Activated T-helper 2 cell treated with anti-CD3 and anti-CD28 coated beads, Interferon-gamma antibody, Interleukin-2, Interleukin-4, amounts not matched to agents 10 μg/mL and 5 μg/mL and 100 μg/mL, durations not matched to agents 14 hours and 24 hours and 36 hours (primary cell): Measurements from ENCODE around the gene IGF2BP2. TPM values are rescaled to one million over a fixed set of nuclear protein-coding genes. Genes with fewer than 3 reads are reported as not detected.
A peak's percentile ranks its signal among the peaks of the same experiment; 100 is the strongest.

Source experiments
- DNase-seq: peaks from one replicate; pipeline ENCODE4 v3.0.0; 2021; ENCODE audit warnings: low spot score
- H3K27ac Mint-ChIP-seq: one replicate; pipeline ENCODE4 v1.8.0; 2021; ENCODE audit warnings: mixed read lengths
- H3K27me3 Mint-ChIP-seq: one replicate; pipeline ENCODE4 v1.8.0; 2021; ENCODE audit warnings: low read depth, mixed read lengths
- H3K36me3 Mint-ChIP-seq: one replicate; pipeline ENCODE4 v1.8.0; 2021; ENCODE audit warnings: low read depth, mixed read lengths
- H3K4me1 Mint-ChIP-seq: one replicate; pipeline ENCODE4 v1.8.0; 2021; ENCODE audit warnings: low read depth, mixed read lengths
- H3K4me3 Mint-ChIP-seq: one replicate; pipeline ENCODE4 v1.8.0; 2021; ENCODE audit warnings: low read depth, mild to moderate bottlenecking, moderate library complexity, mixed read lengths
- H3K9me3 Mint-ChIP-seq: one replicate; pipeline ENCODE4 v1.8.0; 2021; ENCODE audit warnings: mixed read lengths
- intact Hi-C: fragments of 100-400 bp; cut with micrococcal nuclease; formaldehyde crosslinking; loops from one replicate; pipeline ENCODE4 v1.15.1; 2023
- total RNA-seq: library from RNA; stranded (reverse); gene quantifications from 2 replicates; pipeline ENCODE4 v1.2.3, GENCODE V29; 2022

Gene IGF2BP2
- total RNA-seq, 1 donor from 2014 or later, result 0.05 TPM

DNA sequence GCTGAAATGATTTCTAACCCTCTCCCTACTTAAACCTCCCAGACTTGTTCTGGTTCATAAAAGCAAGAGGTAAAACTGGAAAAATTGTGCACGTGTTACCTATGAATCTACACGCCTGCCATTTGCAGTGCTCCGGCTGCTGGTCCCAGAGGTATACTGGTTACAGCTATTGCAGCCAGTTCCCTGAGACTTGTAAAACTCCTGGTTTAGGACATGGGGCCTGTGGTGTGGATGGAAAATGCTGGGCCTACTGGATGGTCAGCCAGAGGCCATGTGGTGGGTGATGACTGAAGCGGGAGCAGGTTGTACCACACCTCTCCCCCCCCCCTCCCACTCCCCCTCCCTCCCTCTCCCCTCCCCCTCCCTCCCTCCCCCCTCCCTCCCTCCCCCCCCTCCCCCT, 193.7 kb downstream of the IGF2BP2 start:
- DNase-seq, result no peak
- H3K4me1 Mint-ChIP-seq, result peaks cover 5% of the 10 kb centered on the region
- H3K9me3 Mint-ChIP-seq, result no peaks in the 10 kb centered on the region
- peak overlapping the region; percentile 7 for H3K27ac Mint-ChIP-seq
- H3K27me3 Mint-ChIP-seq, result no peaks in the 10 kb centered on the region
- intact Hi-C loops, result no loop called here
- H3K4me3 Mint-ChIP-seq, result no peak overlapping the region
- H3K36me3 Mint-ChIP-seq, result peaks cover 27% of the 10 kb centered on the region

DNA sequence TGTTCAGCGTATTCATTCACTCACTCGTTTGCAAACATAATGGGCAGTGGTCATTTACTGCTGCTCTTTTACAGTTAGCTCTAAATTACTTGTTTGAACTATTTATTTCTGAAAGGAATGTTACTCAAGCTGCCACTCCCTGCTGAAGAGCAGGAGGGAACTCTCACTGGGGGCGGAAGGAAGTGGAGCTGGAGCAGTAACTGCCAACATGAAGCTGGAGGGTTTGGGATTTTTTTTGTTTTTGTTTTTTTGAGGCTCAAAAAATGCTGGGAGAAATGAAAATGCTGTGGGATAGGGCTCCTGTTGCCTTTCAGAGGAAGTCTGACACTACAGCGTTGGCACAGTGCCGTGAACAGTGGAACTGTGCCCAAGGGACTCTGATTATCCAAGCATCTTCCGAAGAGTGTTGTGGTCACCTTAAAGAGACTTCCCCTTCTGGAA, 194.6 kb downstream of the IGF2BP2 start:
- H3K36me3 Mint-ChIP-seq, result peaks cover 36% of the 10 kb centered on the region
- no peaks in the 10 kb centered on the region for H3K9me3 Mint-ChIP-seq
- H3K27ac Mint-ChIP-seq, result no peak overlapping the region

DNA sequence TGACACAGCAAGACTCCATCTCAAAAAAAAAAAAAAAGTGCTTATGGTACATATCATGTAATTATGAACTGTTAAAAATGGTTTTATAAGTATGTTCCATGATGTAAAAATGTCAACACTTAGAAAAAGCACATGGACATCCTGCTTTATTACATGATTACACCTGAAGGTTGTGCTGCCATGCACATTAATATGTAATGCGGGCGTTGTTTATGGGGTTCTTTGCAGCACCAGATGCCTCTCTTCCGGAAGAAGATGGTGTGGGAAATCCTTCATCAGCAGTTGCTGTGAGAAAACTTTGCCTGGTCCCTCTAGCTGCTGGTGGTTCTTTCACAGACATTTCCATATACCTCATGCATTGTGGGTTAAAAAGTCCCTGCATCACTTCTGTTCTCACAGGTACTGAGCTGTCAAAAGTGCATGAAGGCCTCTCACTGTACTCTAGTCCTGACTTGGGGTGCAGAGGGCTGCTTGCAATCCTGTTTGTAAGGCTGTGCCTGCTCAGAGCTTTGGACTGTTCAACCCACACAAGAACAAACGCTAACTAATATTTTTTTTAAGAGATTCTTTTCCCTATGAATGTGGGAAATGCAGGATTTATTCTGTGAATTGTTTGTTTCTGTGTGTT, 195.2 kb downstream of the IGF2BP2 start:
- Mint-ChIP-seq H3K27me3 (no peaks in the 10 kb centered on the region), H3K27ac (no peak overlapping the region), H3K9me3 (no peaks in the 10 kb centered on the region), H3K4me1 (peaks cover 11% of the 10 kb centered on the region), H3K36me3 (peaks cover 39% of the 10 kb centered on the region), H3K4me3 (no peak overlapping the region)
- intact Hi-C loops, result no loop called here
- DNase-seq, result no peak

More for the DNA sequence above, 194.6 kb downstream of the IGF2BP2 start:
- DNase-seq, result no peak
- H3K4me3 Mint-ChIP-seq, result no peak overlapping the region
- H3K4me1 Mint-ChIP-seq, result peaks cover 11% of the 10 kb centered on the region
- H3K27me3 Mint-ChIP-seq, result no peaks in the 10 kb centered on the region
- intact Hi-C loops, result no loop called here

DNA sequence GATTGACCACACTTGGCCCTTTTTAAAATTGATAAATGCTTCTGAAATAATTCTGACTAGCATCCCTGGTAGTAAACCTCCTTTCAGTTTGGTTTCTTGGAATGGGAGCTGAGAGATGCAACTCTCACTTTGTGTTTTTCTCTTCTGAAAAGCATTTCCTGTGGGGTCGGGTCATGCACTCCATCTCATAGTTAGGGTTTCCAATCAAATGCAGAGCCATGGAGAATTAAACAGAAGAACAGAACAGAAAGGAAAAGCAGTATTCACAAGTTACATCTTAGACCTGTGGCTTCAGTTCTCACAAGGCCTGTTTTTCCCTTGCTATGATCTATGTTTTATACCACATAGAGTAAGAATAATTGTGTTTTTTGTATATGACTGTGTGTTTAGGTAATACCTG, 199.1 kb downstream of the IGF2BP2 start:
- intact Hi-C loops, result no loop called here
- Mint-ChIP-seq H3K27ac (peak overlapping the region; percentile 42), H3K36me3 (peaks cover 47% of the 10 kb centered on the region), H3K4me3 (no peak overlapping the region), H3K9me3 (no peaks in the 10 kb centered on the region), H3K27me3 (no peaks in the 10 kb centered on the region), H3K4me1 (peaks cover 8% of the 10 kb centered on the region)
- DNase-seq, result no peak

DNA sequence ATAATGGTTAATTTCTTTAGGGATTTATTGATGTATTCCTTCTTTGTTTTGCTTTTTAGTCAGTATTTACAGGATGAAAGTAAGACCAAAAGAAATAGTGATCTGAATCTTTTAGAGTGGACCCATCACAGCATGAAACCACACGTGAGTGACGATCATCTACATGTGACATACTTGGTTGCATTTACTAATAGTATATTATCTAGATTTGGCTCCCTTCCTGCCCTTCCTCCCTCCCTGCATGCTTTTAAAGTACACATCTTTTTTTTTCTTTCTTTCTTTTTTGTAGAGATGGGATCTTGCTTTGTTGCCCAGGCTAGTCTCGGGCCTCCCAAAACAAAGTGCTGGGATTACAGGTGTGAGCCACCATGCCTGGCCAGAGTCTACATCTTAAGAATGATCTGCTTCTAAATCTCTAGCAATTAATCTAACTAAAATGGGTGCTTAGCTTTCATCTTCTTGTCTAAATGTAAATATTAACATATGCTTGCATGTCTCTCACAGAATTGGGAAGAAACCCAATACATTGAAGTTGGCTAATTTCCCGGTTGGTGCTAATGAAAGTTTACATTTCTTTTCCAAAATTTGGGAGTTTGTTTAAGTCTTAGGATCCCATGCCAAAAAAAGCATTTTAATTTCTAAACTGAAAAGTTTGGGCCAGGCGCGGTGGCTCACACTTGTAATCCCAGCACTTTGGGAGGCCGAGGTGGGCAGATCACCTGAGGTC, 200.7 kb downstream of the IGF2BP2 start:
- DNase-seq, result no peak
- peaks cover 43% of the 10 kb centered on the region for H3K36me3 Mint-ChIP-seq
- H3K4me3 Mint-ChIP-seq, result no peak overlapping the region
- no peaks in the 10 kb centered on the region for H3K27me3 Mint-ChIP-seq
- H3K27ac Mint-ChIP-seq, result no peak overlapping the region
- H3K4me1 Mint-ChIP-seq, result peaks cover 7% of the 10 kb centered on the region
- no peaks in the 10 kb centered on the region for H3K9me3 Mint-ChIP-seq
- intact Hi-C loops, result no loop called here

DNA sequence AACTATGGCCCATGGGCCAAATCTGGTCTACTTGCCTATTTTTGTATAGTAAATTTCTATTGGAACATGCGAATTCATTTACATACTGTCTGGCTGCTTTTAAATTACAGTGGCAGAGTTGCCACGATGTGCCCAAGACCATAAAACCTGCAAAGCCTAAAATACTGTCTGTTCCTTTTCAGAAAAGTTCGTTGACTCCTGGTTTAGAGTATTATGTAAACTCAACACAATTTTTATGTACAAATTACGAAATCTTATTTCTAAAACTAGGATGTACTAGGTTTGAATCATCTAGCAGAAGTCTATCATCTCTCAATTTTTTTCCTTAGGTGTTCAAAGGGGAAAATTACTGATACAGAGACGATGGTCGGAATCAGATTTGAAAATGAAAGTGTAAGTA, 211.8 kb downstream of the IGF2BP2 start:
- H3K4me1 Mint-ChIP-seq, result no peaks in the 10 kb centered on the region
- H3K27ac Mint-ChIP-seq, result no peak overlapping the region
- intact Hi-C loops, result no loop called here
- H3K9me3 Mint-ChIP-seq, result no peaks in the 10 kb centered on the region
- no peak for DNase-seq
- H3K27me3 Mint-ChIP-seq, result no peaks in the 10 kb centered on the region
- no peak overlapping the region for H3K4me3 Mint-ChIP-seq
- H3K36me3 Mint-ChIP-seq, result peaks cover 52% of the 10 kb centered on the region

DNA sequence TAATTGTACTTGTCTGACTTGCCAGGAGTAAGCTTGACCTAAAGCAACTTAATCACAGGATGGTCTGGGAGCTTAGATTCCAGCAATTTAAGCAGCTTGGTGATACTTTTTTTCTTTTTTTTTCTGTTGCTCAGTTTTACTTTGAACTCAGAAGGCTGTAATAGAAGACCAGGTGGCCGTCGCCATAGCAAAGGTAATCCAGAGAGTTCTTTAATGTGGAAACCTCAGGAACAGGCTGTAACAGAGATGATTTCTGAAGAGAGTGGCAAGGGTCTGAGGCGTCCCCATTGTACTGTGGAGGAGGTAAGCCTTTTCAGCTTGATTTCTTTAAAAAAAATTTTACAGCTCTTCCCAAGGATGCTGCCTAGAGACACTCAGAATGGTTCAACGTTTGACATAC, 218.6 kb downstream of the IGF2BP2 start:
- no peaks in the 10 kb centered on the region for H3K9me3 Mint-ChIP-seq
- H3K36me3 Mint-ChIP-seq, result peaks cover 63% of the 10 kb centered on the region
- H3K27me3 Mint-ChIP-seq, result no peaks in the 10 kb centered on the region
- H3K4me1 Mint-ChIP-seq, result no peaks in the 10 kb centered on the region
- no peak overlapping the region for H3K27ac Mint-ChIP-seq
- no peak overlapping the region for H3K4me3 Mint-ChIP-seq
- intact Hi-C loops, result no loop called here
- DNase-seq, result no peak

DNA sequence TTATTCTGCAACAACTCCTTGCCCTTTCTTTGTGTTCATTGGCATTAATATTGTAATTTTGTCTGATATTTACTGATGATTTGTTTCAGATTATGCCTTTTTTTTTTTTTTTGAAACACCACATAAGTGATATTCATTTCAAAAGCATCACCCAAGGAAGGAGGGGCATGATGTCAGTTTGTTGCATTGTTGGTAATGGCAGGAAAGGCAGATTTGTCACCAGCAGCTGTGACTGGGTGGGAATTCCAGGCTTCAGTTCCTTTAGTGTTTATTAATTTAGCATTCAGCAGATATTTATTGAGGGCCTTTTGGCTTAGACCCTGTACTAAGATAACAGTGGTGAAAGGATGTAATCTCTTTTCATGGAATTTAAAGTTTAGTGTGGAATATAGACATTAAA, 219.3 kb downstream of the IGF2BP2 start:
- intact Hi-C loops, result no loop called here
- Mint-ChIP-seq H3K27me3 (no peaks in the 10 kb centered on the region), H3K36me3 (peaks cover 62% of the 10 kb centered on the region), H3K27ac (no peak overlapping the region), H3K9me3 (no peaks in the 10 kb centered on the region), H3K4me3 (no peak overlapping the region), H3K4me1 (no peaks in the 10 kb centered on the region)
- DNase-seq, result no peak

DNA sequence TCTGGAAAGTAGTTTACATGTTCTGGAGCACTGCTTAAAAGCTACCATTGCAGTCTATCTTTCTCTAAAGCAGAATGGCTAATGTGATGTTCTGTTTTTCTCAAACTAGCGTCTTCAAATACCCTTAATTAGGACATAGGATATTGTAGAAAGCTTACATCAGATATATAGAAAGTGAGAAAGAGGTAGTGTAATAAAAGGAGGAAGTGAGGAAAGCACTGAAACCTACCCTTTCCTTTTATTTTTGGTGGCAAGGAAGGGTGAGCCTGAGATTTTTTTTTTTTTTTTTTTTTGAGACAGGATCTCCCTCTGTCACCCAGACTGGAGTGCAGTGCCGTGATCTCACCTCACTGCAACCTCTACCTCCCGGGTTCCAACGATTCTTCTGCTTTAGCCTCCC, 229.3 kb downstream of the IGF2BP2 start:
- no peak overlapping the region for H3K27ac Mint-ChIP-seq
- no peaks in the 10 kb centered on the region for H3K9me3 Mint-ChIP-seq
- H3K4me3 Mint-ChIP-seq, result no peak overlapping the region
- peaks cover 24% of the 10 kb centered on the region for H3K36me3 Mint-ChIP-seq
- no peak for DNase-seq
- intact Hi-C loops, result no loop called here
- no peaks in the 10 kb centered on the region for H3K27me3 Mint-ChIP-seq
- peaks cover 5% of the 10 kb centered on the region for H3K4me1 Mint-ChIP-seq

DNA sequence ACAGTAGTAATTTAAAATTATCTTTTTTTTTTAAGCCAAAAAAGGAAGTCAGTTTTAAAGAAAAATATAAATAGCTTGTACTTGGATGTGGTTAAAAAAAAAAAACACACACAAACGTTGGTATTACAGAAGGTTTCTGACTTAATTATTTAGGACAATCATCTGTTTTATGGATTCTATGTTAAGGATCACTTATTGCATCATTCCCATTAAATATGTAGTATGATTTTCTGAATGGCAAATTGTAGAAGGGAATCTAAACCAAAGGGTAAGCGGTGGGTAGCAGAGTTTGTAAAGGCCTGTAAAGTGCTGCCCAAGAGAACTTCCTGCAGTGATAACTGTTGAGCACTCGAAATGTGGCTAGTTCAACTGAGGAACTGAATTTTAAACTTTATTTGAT, 230.8 kb downstream of the IGF2BP2 start:
- Mint-ChIP-seq H3K27me3 (no peaks in the 10 kb centered on the region), H3K4me3 (no peak overlapping the region), H3K27ac (no peak overlapping the region), H3K9me3 (no peaks in the 10 kb centered on the region), H3K4me1 (peaks cover 5% of the 10 kb centered on the region), H3K36me3 (peaks cover 15% of the 10 kb centered on the region)
- intact Hi-C loops, result no loop called here
- no peak for DNase-seq

Other genes starting within 250 kb of the IGF2BP2 start
- 31.5 and 34.2 TPM in 2 replicates for gene SENP2, start 238.7 kb downstream of the IGF2BP2 start, total RNA-seq
- 277 and 282 TPM in 2 replicates for gene TRA2B, start 113.0 kb upstream of the IGF2BP2 start, total RNA-seq